Motor neuron (in vitro differentiated cells): ENCODE measurements around the gene SLC8A3. TPM values are rescaled to one million over a fixed set of nuclear protein-coding genes. Genes with fewer than 3 reads are reported as not detected.

Experiments used
- ATAC-seq, 8 experiments: fragments of 200-7000 bp; cut with Tn5 transposase; replicated peaks in 6 of 8; 2 replicates each; pipeline ENCODE4 v1.8.0; 2021; ENCODE audit warnings: mild to moderate bottlenecking in 8 of 8, moderate library complexity in 8 of 8
- H3K27ac ChIP-seq, 2 donors: fragments of 250-450 bp; sonication (Bioruptor Pico); 2 replicates each; pipeline ENCODE4 v1.9.0; 2021; ENCODE audit warnings: antibody characterized with exemption in 2 of 2, mild to moderate bottlenecking in 2 of 2, moderate library complexity in 1 of 2
- H3K4me1 ChIP-seq, 2 donors: fragments of 250-450 bp; sonication (Bioruptor Pico); replicated peaks in 1 of 2; 2 replicates each; pipeline ENCODE4 v1.6.1; 2021; ENCODE audit warnings: antibody characterized with exemption in 2 of 2, mild to moderate bottlenecking in 2 of 2, moderate library complexity in 1 of 2
- H3K4me3 ChIP-seq, 5 donors: fragments of 250-450 bp; sonication (Bioruptor Pico); 2 replicates each; pipeline ENCODE4 v1.9.0; 2021; ENCODE audit warnings: antibody characterized with exemption in 5 of 5, mild to moderate bottlenecking in 5 of 5, moderate library complexity in 4 of 5
- WGBS, 10 experiments: fragments of 450-650 bp; shearing (Covaris generic); methylation state at CpG; one replicate each; pipeline ENCODE4 v1.0.0; 2022; 5-methylcytosine and 5-hydroxymethylcytosine counted together
- in situ Hi-C, 9 experiments: fragments of 400-800 bp; cut with MboI; loops; one replicate each; pipeline ENCODE4 v1.15.0; 2021; ENCODE audit warnings: low sequenced_read_pairs in 9 of 9, low pct_unique_long_range_greater_than_20kb in 2 of 9; ENCODE audit not compliant: unreplicated experiment in 9 of 9
- total RNA-seq, 8 experiments: library from RNA; unstranded; fragments of 300-600 nt; gene quantifications; 2 replicates each; pipeline versions ENCODE4 v1.2.3 to v1.2.4, GENCODE V29; 2022

SLC8A3 gene
- total RNA-seq, 8 experiments from 2014 or later = 0.15 to 3.1 (median 1.7) TPM

- Histone ChIP-seq H3K4me3 (no peak overlapping the region), H3K4me1 (peaks cover 11 to 15% of the 10 kb centered on the region in 2 donors), H3K27ac (no peak overlapping the region)
- WGBS, 10 experiments = 20 to 100% (median 88%) methylated on average over 1 to 13 of the region's 15 CpGs; no CpG with 5 or more reads in 3 of the 10 experiments
- ATAC-seq = no peak
- in situ Hi-C loops = loop anchor here in 4 of 9 experiments (10.0 to 25.0 kb wide), 3 partner anchors 136 to 208 kb away; partner anchors contain the start of gene SMOC1 (in 1 of the 4)
These were observed 165.8 kb downstream of the SLC8A3 start for GRCh38 chr14:70022771-70023445.

GRCh38 chr14:70021548-70022220 lies 167.1 kb downstream of the SLC8A3 start:
- ATAC-seq = no peak
- H3K27ac ChIP-seq = no peak overlapping the region
- no peak overlapping the region for H3K4me3 ChIP-seq
- WGBS, 10 experiments = 9 to 100% (median 83%) methylated on average over 1 to 7 of the region's 8 CpGs; no CpG with 5 or more reads in 2 of the 10 experiments
- H3K4me1 ChIP-seq = peaks cover 14 to 19% of the 10 kb centered on the region in 2 donors
- in situ Hi-C loops = loop anchor here in 4 of 9 experiments (10.0 to 25.0 kb wide), 3 partner anchors 134 to 207 kb away; partner anchors contain the start of gene SMOC1 (in 1 of the 4)

GRCh38 chr14:70020352-70021170 lies 168.2 kb downstream of the SLC8A3 start:
- peaks cover 14 to 19% of the 10 kb centered on the region in 2 donors for H3K4me1 ChIP-seq
- no peak overlapping the region for H3K4me3 ChIP-seq
- 12 to 75% (median 54%) methylated on average over 1 to 7 of the region's 8 CpGs; no CpG with 5 or more reads in 4 of the 10 experiments for WGBS, 10 experiments
- in situ Hi-C loops = loop anchor here in 4 of 9 experiments (10.0 to 25.0 kb wide), 3 partner anchors 133 to 206 kb away; partner anchors contain the start of gene SMOC1 (in 1 of the 4)
- peak in 7 of 8 experiments; percentile 31 to 93 (median 80) for ATAC-seq
- no peak overlapping the region for H3K27ac ChIP-seq

- ATAC-seq = no peak
- no peak overlapping the region for H3K27ac ChIP-seq
- no peak overlapping the region for H3K4me3 ChIP-seq
- H3K4me1 ChIP-seq = peaks cover 14 to 27% of the 10 kb centered on the region in 2 donors
- in situ Hi-C loops = loop anchor here in 4 of 9 experiments (10.0 to 25.0 kb wide), 3 partner anchors 132 to 205 kb away; partner anchors contain the start of gene SMOC1 (in 1 of the 4)
These were observed 169.1 kb downstream of the SLC8A3 start for GRCh38 chr14:70019695-70020094.

- no peak overlapping the region for H3K4me3 ChIP-seq
- peak in 3 of 8 experiments; percentile 76 to 84 (median 80) for ATAC-seq
- in situ Hi-C loops = loop anchor here in 1 of 9 experiments (25.0 kb wide), 1 partner anchor 131 kb away; the partner anchor contains the start of gene SMOC1
- peaks cover 14 to 27% of the 10 kb centered on the region in 2 donors for H3K4me1 ChIP-seq
- 0 to 67% (median 20%) methylated on average over 1 to 3 of the region's 9 CpGs; no CpG with 5 or more reads in 7 of the 10 experiments for WGBS, 10 experiments
- no peak overlapping the region for H3K27ac ChIP-seq
These were observed 170.0 kb downstream of the SLC8A3 start for GRCh38 chr14:70018713-70019211.

- 6 to 100% (median 49%) methylated on average over 1 to 2 of the region's 2 CpGs; no CpG with 5 or more reads in 4 of the 10 experiments for WGBS, 10 experiments
- H3K27ac ChIP-seq = no peak overlapping the region
- peaks cover 14 to 27% of the 10 kb centered on the region in 2 donors for H3K4me1 ChIP-seq
- H3K4me3 ChIP-seq = no peak overlapping the region
- in situ Hi-C loops = loop anchor here in 1 of 9 experiments (25.0 kb wide), 1 partner anchor 131 kb away; the partner anchor contains the start of gene SMOC1
- ATAC-seq = peak in 6 of 8 experiments; percentile 9 to 80 (median 56)
These were observed 170.5 kb downstream of the SLC8A3 start for GRCh38 chr14:70018230-70018629.

- WGBS, 10 experiments = 12 to 96% (median 93%) methylated on average over 1 to 7 of the region's 7 CpGs
These were observed 174.2 kb downstream of the SLC8A3 start for GRCh38 chr14:70014406-70015095.

GRCh38 chr14:70013271-70013873 lies 175.4 kb downstream of the SLC8A3 start:
- Histone ChIP-seq H3K27ac (no peak overlapping the region), H3K4me1 (peaks cover 24 to 34% of the 10 kb centered on the region in 2 donors), H3K4me3 (no peak overlapping the region)
- WGBS, 10 experiments = 13 to 100% (median 51%) methylated on average over 1 to 2 of the region's 2 CpGs; no CpG with 5 or more reads in 3 of the 10 experiments
- in situ Hi-C loops = loop anchor here in 1 of 9 experiments (25.0 kb wide), 1 partner anchor 126 kb away; the partner anchor contains the start of gene SMOC1
- ATAC-seq = peak in 3 of 8 experiments; percentile 45 to 74 (median 53)

More at GRCh38 chr14:70014406-70015095, 174.2 kb downstream of the SLC8A3 start:
- no peak for ATAC-seq
- peaks cover 19 to 30% of the 10 kb centered on the region in 2 donors for H3K4me1 ChIP-seq
- in situ Hi-C loops = loop anchor here in 1 of 9 experiments (25.0 kb wide), 1 partner anchor 127 kb away; the partner anchor contains the start of gene SMOC1
- no peak overlapping the region for H3K27ac ChIP-seq
- no peak overlapping the region for H3K4me3 ChIP-seq

GRCh38 chr14:70011708-70012107 lies 177.0 kb downstream of the SLC8A3 start:
- WGBS, 10 experiments = 20 to 100% (median 95%) methylated on average over 1 to 6 of the region's 7 CpGs; no CpG with 5 or more reads in 2 of the 10 experiments
- no peak overlapping the region for H3K4me3 ChIP-seq
- no peak overlapping the region for H3K27ac ChIP-seq
- peaks cover 21 to 29% of the 10 kb centered on the region in 2 donors for H3K4me1 ChIP-seq
- in situ Hi-C loops = loop anchor here in 1 of 9 experiments (25.0 kb wide), 1 partner anchor 124 kb away; the partner anchor contains the start of gene SMOC1
- ATAC-seq = no peak

GRCh38 chr14:70011098-70011497 lies 177.7 kb downstream of the SLC8A3 start:
- Histone ChIP-seq H3K27ac (no peak overlapping the region), H3K4me1 (peaks cover 21 to 29% of the 10 kb centered on the region in 2 donors), H3K4me3 (no peak overlapping the region)
- 50 to 100% (median 74%) methylated on average over 1 to 2 of the region's 6 CpGs; no CpG with 5 or more reads in 5 of the 10 experiments for WGBS, 10 experiments
- in situ Hi-C loops = loop anchor here in 1 of 9 experiments (25.0 kb wide), 1 partner anchor 124 kb away; the partner anchor contains the start of gene SMOC1
- peak in 1 of 8 experiments; percentile 18 for ATAC-seq

- peak in 3 of 8 experiments; percentile 8 to 40 (median 13) for ATAC-seq
- Histone ChIP-seq H3K4me1 (peaks cover 21 to 24% of the 10 kb centered on the region in 2 donors), H3K27ac (no peak overlapping the region), H3K4me3 (no peak overlapping the region)
- 20 to 88% (median 80%) methylated on average over 1 to 8 of the region's 8 CpGs; no CpG with 5 or more reads in 3 of the 10 experiments for WGBS, 10 experiments
- in situ Hi-C loops = loop anchor here in 1 of 9 experiments (25.0 kb wide), 1 partner anchor 123 kb away; the partner anchor contains the start of gene SMOC1
These were observed 178.8 kb downstream of the SLC8A3 start for GRCh38 chr14:70009961-70010360.
